Motor neuron (in vitro differentiated cells): ENCODE results near the gene CD82. TPM values are rescaled to one million over a fixed set of nuclear protein-coding genes. Genes with fewer than 3 reads are reported as not detected.

ENCODE experiments used
- ATAC-seq, 8 experiments: fragments of 200-7000 bp; cut with Tn5 transposase; replicated peaks in 6 of 8; 2 replicates each; pipeline ENCODE4 v1.8.0; 2021; ENCODE audit warnings: mild to moderate bottlenecking in 8 of 8, moderate library complexity in 8 of 8
- H3K27ac ChIP-seq, 2 donors: fragments of 250-450 bp; sonication (Bioruptor Pico); 2 replicates each; pipeline ENCODE4 v1.9.0; 2021; ENCODE audit warnings: antibody characterized with exemption in 2 of 2, mild to moderate bottlenecking in 2 of 2, moderate library complexity in 1 of 2
- H3K4me1 ChIP-seq, 2 donors: fragments of 250-450 bp; sonication (Bioruptor Pico); replicated peaks in 1 of 2; 2 replicates each; pipeline ENCODE4 v1.6.1; 2021; ENCODE audit warnings: antibody characterized with exemption in 2 of 2, mild to moderate bottlenecking in 2 of 2, moderate library complexity in 1 of 2
- H3K4me3 ChIP-seq, 5 donors: fragments of 250-450 bp; sonication (Bioruptor Pico); 2 replicates each; pipeline ENCODE4 v1.9.0; 2021; ENCODE audit warnings: antibody characterized with exemption in 5 of 5, mild to moderate bottlenecking in 5 of 5, moderate library complexity in 4 of 5
- WGBS, 10 experiments: fragments of 450-650 bp; shearing (Covaris generic); methylation state at CpG; one replicate each; pipeline ENCODE4 v1.0.0; 2022; 5-methylcytosine and 5-hydroxymethylcytosine counted together
- in situ Hi-C, 9 experiments: fragments of 400-800 bp; cut with MboI; loops; one replicate each; pipeline ENCODE4 v1.15.0; 2021; ENCODE audit warnings: low sequenced_read_pairs in 9 of 9, low pct_unique_long_range_greater_than_20kb in 2 of 9; ENCODE audit not compliant: unreplicated experiment in 9 of 9
- total RNA-seq, 8 experiments: library from RNA; unstranded; fragments of 300-600 nt; gene quantifications; 2 replicates each; pipeline versions ENCODE4 v1.2.3 to v1.2.4, GENCODE V29; 2022

Gene CD82
- total RNA-seq, 8 experiments from 2014 or later = 1.3 to 58.4 (median 4.1) TPM

DNA sequence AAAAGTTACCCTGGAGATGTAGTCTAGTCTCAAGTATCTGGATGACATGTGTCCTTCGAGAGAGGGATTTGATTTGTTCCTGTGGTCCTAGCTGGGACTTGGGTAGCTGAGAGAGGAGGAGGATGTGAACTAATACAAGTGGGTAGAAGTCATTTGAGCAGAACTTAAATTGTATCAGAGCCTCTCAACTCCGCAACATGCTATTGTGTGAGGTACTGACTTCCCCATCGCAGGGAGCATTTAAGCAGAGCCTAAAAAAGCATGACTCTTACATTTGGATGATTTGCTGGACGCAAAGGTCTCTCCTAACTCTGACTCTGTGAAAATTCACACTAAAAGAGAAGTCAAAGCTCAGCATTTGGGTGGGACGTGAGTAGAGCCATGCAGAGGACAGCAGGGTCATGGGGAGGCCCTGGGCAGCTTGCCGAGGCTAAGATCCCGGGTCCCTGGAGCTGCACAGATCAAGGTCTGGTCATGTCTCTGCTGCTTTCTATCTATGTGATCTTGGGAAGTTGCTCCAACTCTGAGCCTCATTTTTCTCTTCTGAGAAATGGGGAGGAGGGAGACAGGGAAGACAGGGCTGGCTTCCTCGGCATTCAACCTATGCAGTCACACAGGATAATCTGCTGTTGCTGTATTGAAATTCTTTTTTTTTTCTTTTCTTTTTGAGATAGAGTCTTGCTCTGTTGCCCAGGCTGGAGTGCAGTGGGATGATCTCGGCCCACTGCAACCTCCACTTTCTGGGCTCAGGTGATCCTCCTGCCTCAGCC, 44.9 kb downstream of the CD82 start:
- in situ Hi-C loops = loop anchor here in 3 of 9 experiments (10.0 to 25.0 kb wide), 3 partner anchors 56 to 477 kb away; no protein-coding TSS in a partner anchor
- ATAC-seq = no peak
- Histone ChIP-seq H3K4me1 (peaks cover 0 to 3% of the 10 kb centered on the region in 2 donors), H3K4me3 (no peak overlapping the region), H3K27ac (no peak overlapping the region)
- WGBS, 10 experiments = 83 to 100% (median 94%) methylated on average over 1 to 7 of the region's 9 CpGs; no CpG with 5 or more reads in 1 of the 10 experiments

DNA sequence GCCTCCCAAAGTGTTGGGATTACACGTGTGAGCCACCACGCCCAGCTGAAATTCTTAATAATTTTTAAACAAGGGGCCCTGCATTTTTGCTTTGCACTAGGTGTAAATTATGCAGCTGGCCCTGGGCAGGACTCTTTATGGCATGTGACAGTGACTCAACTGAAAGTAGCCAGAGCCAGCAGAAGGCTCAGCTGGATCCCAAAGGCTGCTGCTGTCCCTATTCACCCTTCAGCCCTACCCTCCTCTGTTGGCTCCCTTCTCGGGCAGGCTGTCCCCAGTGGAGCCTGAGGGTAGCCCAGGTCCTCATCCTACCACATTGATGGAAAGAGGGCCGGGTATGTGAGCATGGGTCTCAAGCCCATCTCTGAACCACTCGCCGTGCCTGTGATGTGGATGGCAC, 45.6 kb downstream of the CD82 start:
- in situ Hi-C loops = loop anchor here in 3 of 9 experiments (10.0 to 25.0 kb wide), 3 partner anchors 56 to 476 kb away; no protein-coding TSS in a partner anchor
- peak in 7 of 8 experiments; percentile 34 to 88 (median 49) for ATAC-seq
- WGBS, 10 experiments = 0 to 83% (median 56%) methylated on average over 1 to 3 of the region's 6 CpGs; no CpG with 5 or more reads in 4 of the 10 experiments

DNA sequence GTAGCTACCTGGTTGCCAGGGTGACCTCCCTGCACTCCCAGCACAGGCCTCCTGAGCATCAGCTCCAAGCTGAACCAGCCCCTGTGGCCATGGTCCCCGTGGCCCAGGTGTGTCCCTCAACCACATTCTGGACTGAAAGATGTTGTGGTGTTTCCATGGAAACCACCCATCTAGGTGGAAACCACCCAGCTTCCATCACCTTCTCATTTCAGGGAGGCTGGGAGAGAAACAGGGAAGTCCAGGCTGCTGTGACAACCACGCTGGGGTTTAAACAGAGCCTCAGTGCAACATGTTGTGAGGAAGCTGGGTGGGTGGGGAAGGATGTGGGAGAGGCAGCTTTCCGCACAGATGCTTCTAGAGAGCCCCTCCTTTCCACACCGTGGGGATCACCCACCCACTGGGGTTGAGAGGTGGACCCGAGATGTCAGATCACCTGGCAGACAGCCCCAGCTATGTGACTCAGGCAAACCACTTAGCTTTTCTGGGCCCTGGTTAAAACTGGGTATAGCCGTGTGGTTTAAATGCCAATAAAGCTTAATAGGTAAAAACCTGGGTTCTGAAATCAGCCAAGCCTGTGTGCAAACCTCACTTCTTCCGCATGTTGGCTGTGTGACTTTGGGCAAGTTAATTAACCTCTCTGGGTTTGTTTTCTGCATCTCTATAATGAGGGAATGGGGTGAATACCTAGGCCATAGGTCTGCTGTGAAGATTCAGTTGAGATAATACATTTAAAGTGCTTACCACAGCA, 46.4 kb downstream of the CD82 start:
- Histone ChIP-seq H3K4me1 (peaks cover 0 to 3% of the 10 kb centered on the region in 2 donors), H3K4me3 (no peak overlapping the region), H3K27ac (no peak overlapping the region)
- in situ Hi-C loops = loop anchor here in 3 of 9 experiments (10.0 to 25.0 kb wide), 3 partner anchors 57 to 475 kb away; no protein-coding TSS in a partner anchor
- ATAC-seq = peak in 4 of 8 experiments; percentile 3 to 53 (median 8)
- 89 to 100% (median 93%) methylated on average over 1 to 2 of the region's 7 CpGs; no CpG with 5 or more reads in 6 of the 10 experiments for WGBS, 10 experiments

More for the DNA sequence above, 45.6 kb downstream of the CD82 start:
- Histone ChIP-seq H3K4me1 (peaks cover 0 to 3% of the 10 kb centered on the region in 2 donors), H3K27ac (no peak overlapping the region), H3K4me3 (no peak overlapping the region)

DNA sequence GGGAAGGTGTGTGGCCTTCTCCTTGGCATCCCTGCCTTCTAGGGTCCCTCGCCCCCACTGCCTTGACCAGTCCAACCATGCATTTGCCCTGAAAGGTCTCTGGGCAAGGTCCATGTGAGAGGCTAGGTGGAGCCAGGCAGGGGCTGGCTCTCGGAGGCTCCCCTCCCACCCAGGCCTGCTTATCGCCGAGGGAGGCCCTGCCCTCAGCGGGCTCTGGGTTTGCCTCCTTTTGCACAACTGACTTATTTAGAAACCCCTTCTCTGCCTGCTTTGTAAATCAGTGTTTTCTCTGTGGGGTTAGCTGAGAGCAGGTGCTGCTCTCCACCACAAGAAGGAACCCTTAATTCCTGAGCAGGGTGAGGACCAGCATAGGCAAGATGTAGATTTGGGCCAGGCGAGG, 47.7 kb downstream of the CD82 start:
- peak in 1 of 8 experiments; percentile 9 for ATAC-seq
- Histone ChIP-seq H3K27ac (no peak overlapping the region), H3K4me3 (no peak overlapping the region), H3K4me1 (peaks cover 0 to 3% of the 10 kb centered on the region in 2 donors)
- 25 to 100% methylated on average over 1 to 4 of the region's 6 CpGs; no CpG with 5 or more reads in 8 of the 10 experiments for WGBS, 10 experiments
- in situ Hi-C loops = loop anchor here in 3 of 9 experiments (10.0 to 25.0 kb wide), 3 partner anchors 58 to 474 kb away; no protein-coding TSS in a partner anchor

DNA sequence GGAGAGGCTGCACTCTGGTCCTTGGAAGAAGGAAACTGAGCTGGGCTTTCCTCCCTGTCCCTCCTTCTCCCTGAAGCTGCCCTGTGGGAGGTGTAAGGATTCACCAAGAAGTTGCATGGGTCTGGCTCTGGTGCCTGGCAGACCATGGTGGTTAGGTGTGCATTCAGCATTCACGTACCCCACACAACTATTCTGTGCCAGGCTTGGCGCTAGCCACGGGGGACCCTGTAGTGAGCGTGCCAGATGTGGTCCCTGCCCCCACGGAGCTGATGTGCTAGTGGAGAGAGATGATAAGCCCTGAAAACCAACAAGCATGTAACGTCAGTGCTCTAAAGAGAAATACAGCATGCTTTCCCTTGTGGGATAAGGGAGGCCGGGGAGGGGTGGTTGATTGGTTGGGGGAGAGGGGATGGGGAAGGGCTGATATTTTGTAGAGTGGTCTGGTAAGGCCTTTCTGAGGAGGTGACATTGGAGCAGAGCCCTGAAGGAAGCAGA, 48.9 kb downstream of the CD82 start:
- in situ Hi-C loops = loop anchor here in 3 of 9 experiments (10.0 to 25.0 kb wide), 3 partner anchors 60 to 473 kb away; no protein-coding TSS in a partner anchor
- H3K4me1 ChIP-seq = no peaks in the 10 kb centered on the region
- no peak overlapping the region for H3K4me3 ChIP-seq
- no peak for ATAC-seq
- WGBS, 10 experiments = no CpG with 5 or more reads among the region's 7 CpGs
- no peak overlapping the region for H3K27ac ChIP-seq

DNA sequence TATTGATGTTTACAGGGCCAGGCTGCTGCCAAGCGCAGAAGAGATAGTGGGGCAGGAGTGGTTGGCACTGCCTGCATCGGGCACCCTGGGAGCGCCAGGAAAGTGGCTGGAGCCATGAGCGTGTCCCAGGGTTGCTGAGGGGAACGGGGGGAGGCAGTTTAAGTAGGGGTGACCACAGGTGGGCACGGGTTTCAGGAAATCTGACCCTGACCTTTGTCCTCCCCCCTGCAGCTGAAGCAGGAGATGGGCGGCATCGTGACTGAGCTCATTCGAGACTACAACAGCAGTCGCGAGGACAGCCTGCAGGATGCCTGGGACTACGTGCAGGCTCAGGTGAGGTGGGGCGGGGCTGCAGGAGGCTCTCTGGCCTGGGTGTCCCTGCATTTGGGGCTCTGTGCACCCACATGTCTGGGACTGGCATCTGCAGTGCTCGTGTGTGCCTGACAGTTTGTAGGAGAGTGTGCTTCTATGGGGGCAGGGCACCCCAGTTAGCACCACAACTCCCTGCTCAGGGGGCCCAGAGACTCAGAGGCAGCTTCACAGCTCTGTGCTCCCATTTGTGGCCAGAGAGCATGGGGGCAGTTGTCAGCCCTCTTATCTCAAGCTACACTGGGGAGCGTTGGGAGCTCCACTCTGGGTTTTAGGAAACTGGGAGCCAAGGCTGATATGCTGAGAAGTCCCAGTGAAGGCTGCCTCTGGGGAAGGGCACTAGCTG, 49.7 kb downstream of the CD82 start:
- in situ Hi-C loops = loop anchor here in 3 of 9 experiments (10.0 to 25.0 kb wide), 3 partner anchors 60 to 472 kb away; no protein-coding TSS in a partner anchor
- H3K4me3 ChIP-seq = no peak overlapping the region
- no peak for ATAC-seq
- peaks cover 0 to 3% of the 10 kb centered on the region in 2 donors for H3K4me1 ChIP-seq
- WGBS, 10 experiments = 72 to 87% (median 78%) methylated on average over 4 to 11 of the region's 15 CpGs; no CpG with 5 or more reads in 7 of the 10 experiments
- H3K27ac ChIP-seq = no peak overlapping the region

DNA sequence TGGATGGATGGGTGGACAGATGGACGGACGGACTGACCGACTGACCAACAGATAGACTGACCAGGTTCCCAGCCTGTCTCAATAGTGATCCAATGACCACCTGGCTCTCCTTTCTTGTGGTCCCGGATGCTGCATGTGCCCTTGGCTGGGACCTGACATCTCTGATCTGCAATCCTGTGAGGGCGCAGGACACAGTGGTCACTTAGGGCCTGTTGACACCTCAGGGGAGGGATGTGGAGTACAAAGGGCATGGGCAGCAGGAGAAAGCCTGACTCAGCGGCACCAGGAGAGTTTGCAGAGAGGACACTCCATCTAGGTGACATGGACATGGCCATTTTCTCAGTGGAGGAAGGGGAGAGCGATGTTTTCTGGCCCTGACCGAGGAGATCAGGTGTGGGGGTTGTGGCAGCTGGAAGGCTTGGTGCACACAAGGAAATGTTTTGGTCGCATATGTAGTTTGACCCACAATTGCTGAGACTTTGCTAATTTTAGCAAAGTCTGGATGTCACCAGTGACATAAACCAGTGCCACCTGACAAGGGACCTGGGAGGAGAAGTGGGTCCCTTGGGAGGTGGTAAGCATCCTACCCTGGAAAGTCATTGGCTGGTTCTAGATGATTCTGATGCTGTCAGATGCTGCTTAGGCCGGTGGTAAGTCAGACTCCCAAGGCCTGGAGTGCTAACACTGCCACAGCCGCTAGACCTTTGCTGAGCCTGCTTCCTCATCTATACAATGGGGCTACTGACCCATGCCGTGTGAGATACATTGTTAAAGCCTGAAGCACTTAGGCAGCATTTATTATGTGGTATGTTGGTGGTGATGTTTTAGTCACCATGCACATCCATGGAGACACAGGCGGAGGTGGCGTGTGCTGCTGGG, 50.7 kb downstream of the CD82 start:
- WGBS, 10 experiments = 80 to 100% (median 88%) methylated on average over 1 to 12 of the region's 14 CpGs; no CpG with 5 or more reads in 4 of the 10 experiments
- in situ Hi-C loops = loop anchor here in 3 of 9 experiments (10.0 to 25.0 kb wide), 3 partner anchors 61 to 471 kb away; no protein-coding TSS in a partner anchor
- H3K4me1 ChIP-seq = peaks cover 3% of the 10 kb centered on the region in 2 donors
- no peak overlapping the region for H3K27ac ChIP-seq
- peak in 3 of 8 experiments; percentile 14 to 25 (median 23) for ATAC-seq
- no peak overlapping the region for H3K4me3 ChIP-seq

DNA sequence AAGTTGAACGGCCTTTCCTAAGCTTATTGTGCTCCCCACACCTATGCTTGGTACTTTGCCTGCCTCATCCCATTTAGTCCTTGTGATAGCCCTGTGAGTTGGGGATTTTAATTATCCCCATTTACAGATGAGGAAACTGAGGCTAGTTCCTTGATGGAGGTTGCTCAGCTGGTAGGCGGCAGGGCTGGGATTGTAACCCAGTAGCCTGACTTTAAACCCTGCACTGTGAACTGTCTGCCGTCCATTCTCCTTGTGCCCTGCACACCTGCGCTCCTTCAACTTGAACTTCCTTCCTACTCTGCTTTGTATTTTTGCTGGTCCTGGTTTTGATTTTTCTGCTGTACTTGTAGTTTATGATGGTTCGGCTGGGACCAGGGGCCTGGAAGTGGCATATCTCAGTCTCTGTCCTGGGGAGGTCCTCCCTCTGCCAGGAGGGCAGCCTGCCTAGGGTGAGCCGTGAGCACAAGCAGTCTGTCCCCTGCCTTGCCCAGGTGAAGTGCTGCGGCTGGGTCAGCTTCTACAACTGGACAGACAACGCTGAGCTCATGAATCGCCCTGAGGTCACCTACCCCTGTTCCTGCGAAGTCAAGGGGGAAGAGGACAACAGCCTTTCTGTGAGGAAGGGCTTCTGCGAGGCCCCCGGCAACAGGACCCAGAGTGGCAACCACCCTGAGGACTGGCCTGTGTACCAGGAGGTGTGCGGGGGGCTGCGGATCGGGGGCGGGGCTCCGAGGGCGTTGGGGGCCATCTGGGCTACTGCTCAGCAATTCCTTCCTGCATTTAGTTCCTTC, 52.4 kb downstream of the CD82 start:
- 66 to 100% (median 92%) methylated on average over 1 to 7 of the region's 18 CpGs; no CpG with 5 or more reads in 1 of the 10 experiments for WGBS, 10 experiments

DNA sequence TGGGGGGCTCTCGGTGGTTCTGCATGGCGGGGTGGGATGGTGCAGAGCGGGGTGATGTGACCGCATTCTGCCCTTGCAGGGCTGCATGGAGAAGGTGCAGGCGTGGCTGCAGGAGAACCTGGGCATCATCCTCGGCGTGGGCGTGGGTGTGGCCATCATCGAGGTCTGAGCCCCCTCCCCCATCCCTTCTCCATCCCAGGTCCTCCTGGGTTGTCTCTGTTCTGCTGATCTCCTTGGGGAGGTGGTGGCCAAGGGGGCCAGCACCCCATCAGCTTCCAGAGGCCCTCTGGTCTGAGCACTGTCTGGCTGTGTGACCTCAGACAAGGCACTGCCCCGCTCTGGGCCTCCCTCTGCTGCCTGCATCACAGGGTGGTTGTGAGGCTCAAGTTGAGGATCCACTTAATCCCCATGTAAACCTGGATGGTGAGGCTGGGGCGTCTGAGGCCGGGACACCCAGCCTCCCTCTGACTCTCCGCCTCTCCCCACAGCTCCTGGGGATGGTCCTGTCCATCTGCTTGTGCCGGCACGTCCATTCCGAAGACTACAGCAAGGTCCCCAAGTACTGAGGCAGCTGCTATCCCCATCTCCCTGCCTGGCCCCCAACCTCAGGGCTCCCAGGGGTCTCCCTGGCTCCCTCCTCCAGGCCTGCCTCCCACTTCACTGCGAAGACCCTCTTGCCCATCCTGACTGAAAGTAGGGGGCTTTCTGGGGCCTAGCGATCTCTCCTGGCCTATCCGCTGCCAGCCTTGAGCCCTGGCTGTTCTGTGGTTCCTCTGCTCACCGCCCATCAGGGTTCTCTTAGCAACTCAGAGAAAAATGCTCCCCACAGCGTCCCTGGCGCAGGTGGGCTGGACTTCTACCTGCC, 53.3 kb downstream of the CD82 start:
- Histone ChIP-seq H3K27ac (no peak overlapping the region), H3K4me1 (peaks cover 3 to 6% of the 10 kb centered on the region in 2 donors), H3K4me3 (no peak overlapping the region)
- ATAC-seq = no peak
- in situ Hi-C loops = loop anchor here in 3 of 9 experiments (10.0 to 25.0 kb wide), 3 partner anchors 64 to 469 kb away; no protein-coding TSS in a partner anchor
- WGBS, 10 experiments = 100% methylated on average over 1 to 3 of the region's 22 CpGs; no CpG with 5 or more reads in 8 of the 10 experiments

More for the DNA sequence above, 52.4 kb downstream of the CD82 start:
- ATAC-seq = no peak
- no peak overlapping the region for H3K27ac ChIP-seq
- peaks cover 3 to 6% of the 10 kb centered on the region in 2 donors for H3K4me1 ChIP-seq
- in situ Hi-C loops = loop anchor here in 3 of 9 experiments (10.0 to 25.0 kb wide), 3 partner anchors 63 to 469 kb away; no protein-coding TSS in a partner anchor
- H3K4me3 ChIP-seq = no peak overlapping the region

DNA sequence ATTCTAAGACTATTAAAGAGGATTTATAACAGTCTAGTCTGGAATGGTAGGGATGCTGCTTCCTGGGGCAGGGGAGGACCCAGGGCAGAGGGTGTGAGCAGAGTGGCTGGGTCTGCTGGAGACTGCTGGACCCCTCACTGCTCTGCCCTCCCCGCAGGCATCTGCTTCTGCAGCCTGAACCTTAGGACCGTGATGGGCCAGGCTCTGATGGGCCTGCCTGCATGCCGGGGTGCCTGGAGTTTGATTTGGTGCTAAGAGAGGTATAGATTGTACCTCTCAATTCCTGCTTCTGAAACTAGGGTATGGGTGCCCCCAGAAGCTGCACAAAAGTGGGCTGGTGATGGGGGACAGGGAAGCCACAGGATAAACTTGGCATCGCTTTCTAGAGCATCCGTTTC, 54.9 kb downstream of the CD82 start:
- Histone ChIP-seq H3K4me1 (peaks cover 3 to 6% of the 10 kb centered on the region in 2 donors), H3K4me3 (no peak overlapping the region), H3K27ac (no peak overlapping the region)
- peak in 1 of 8 experiments; percentile 35 for ATAC-seq
- 86 to 100% (median 100%) methylated on average over 2 to 4 of the region's 5 CpGs; no CpG with 5 or more reads in 5 of the 10 experiments for WGBS, 10 experiments
- in situ Hi-C loops = loop anchor here in 7 of 9 experiments (10.0 to 25.0 kb wide), 4 partner anchors 284 to 467 kb away; no protein-coding TSS in a partner anchor
